ENCODE results near the gene LRP8. TPM values are rescaled to one million over a fixed set of nuclear protein-coding genes. Genes with fewer than 3 reads are reported as not detected.

LRP8 gene
- total RNA-seq, 1 experiment from 2014 or later, result 35.4 TPM

- DNase-seq (ENCODE audit: low read depth), result no peak
These were observed 4.6 kb downstream of the LRP8 start for GRCh38 chr1:53323316-53323715.

GRCh38 chr1:53321776-53322602, 5.9 kb downstream of the LRP8 start:
- DNase-seq (ENCODE audit: low read depth), result no peak

- no peak for DNase-seq (ENCODE audit: low read depth)
These were observed 6.5 kb downstream of the LRP8 start for GRCh38 chr1:53321366-53321765.

GRCh38 chr1:53320646-53321045, 7.2 kb downstream of the LRP8 start:
- DNase-seq (ENCODE audit: low read depth), result no peak

GRCh38 chr1:53319296-53320101, 8.4 kb downstream of the LRP8 start:
- no peak for DNase-seq (ENCODE audit: low read depth)

GRCh38 chr1:53317646-53318539, 10.0 kb downstream of the LRP8 start:
- DNase-seq (ENCODE audit: low read depth), result no peak

- peak; percentile 12 for DNase-seq (ENCODE audit: low read depth)
These were observed 10.9 kb downstream of the LRP8 start for GRCh38 chr1:53316766-53317581.

GRCh38 chr1:53316424-53316765, 11.5 kb downstream of the LRP8 start:
- no peak for DNase-seq (ENCODE audit: low read depth)

GRCh38 chr1:53315456-53316423, 12.1 kb downstream of the LRP8 start:
- DNase-seq (ENCODE audit: low read depth), result peak; percentile 38

- no peak for DNase-seq (ENCODE audit: low read depth)
These were observed 12.8 kb downstream of the LRP8 start for GRCh38 chr1:53315046-53315445.

- DNase-seq (ENCODE audit: low read depth), result no peak
These were observed 13.3 kb downstream of the LRP8 start for GRCh38 chr1:53314606-53315005.

GRCh38 chr1:53314096-53314495, 13.8 kb downstream of the LRP8 start:
- DNase-seq (ENCODE audit: low read depth), result no peak

GRCh38 chr1:53313556-53313955, 14.3 kb downstream of the LRP8 start:
- DNase-seq (ENCODE audit: low read depth), result no peak

- DNase-seq (ENCODE audit: low read depth), result no peak
These were observed 16.1 kb downstream of the LRP8 start for GRCh38 chr1:53311702-53312305.

GRCh38 chr1:53310847-53311681, 16.8 kb downstream of the LRP8 start:
- no peak for DNase-seq (ENCODE audit: low read depth)

GRCh38 chr1:53309802-53310201, 18.1 kb downstream of the LRP8 start:
- DNase-seq (ENCODE audit: low read depth), result no peak

- DNase-seq (ENCODE audit: low read depth), result no peak
These were observed 19.4 kb downstream of the LRP8 start for GRCh38 chr1:53308506-53308905.

- no peak for DNase-seq (ENCODE audit: low read depth)
These were observed 20.8 kb downstream of the LRP8 start for GRCh38 chr1:53307037-53307436.

- DNase-seq (ENCODE audit: low read depth), result no peak
These were observed 21.7 kb downstream of the LRP8 start for GRCh38 chr1:53306168-53306567.

Measured in RPMI7951 (cell line).